NCI-H2107 treated with DMSO at 0.1 percent for 48 hours (cell line): Measurements from ENCODE around the gene CRTAC1.

Experiments
- DNase-seq: peaks from one replicate; lab custom pipeline; 2025; ENCODE audit not compliant: unreplicated experiment; lab: John Stamatoyannopoulos, UW

CRTAC1 gene

GRCh38 chr10:97924678-97925077, 105.7 kb downstream of the CRTAC1 start:
- DNase-seq = no peak

DNA sequence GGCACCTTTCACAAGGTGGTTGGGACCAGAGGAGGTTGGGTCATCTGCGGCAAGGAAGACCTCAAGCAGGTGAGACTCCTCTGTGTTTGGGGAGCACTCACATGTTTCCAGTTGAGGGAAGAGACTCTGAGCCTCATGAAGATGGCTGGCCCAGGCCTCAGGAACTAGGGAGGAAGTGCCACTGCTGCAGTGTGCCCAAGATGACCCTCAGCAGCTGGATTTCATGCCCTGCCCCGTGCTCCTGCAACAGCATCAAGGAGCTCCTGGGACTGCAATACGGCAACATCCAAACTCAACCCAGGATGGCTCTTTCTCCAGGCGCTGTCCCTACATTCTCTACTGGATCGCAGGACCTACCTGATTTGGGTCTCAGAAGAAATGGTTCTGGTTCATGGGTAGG, 106.9 kb downstream of the CRTAC1 start:
- DNase-seq = no peak

GRCh38 chr10:97923057-97923456, 107.4 kb downstream of the CRTAC1 start:
- no peak for DNase-seq

DNA sequence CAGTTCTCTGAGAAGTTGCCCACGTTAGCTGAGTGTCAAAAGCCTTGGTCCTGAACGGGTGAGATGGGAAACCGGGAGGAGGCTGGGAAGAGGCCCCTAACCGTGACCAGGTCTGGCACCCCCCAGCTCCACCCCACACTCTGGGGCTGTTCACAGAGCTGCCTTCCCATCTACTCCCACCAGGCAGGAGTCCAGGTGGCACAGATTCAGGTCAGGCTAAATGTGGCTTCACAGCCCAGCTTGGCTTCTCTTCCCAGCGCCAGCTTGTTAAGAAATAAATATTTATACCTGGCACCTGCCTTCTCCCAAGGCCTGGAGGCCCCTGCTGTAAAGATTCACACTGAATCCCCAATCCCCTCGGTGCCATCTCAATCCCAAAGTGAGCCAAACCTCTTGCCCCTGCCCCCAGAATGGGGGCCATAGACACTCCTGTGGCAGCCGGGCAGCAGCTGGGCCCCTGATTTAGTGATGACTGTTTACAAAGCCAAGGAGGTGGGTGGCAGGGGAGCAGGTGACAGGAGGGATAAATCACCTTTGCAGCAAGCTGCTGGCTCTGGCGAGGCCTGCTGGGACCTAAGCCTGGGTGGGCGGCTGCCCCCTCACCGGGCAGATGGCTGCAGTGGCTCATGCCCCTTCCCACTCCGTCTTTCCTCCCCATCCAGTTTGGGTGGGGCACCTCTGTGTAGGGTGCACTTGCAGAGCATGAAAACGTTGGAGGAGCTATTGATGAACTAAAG, 108.2 kb downstream of the CRTAC1 start:
- DNase-seq = no peak

GRCh38 chr10:97921581-97922021, 108.8 kb downstream of the CRTAC1 start:
- DNase-seq = no peak

- no peak for DNase-seq
Measured at GRCh38 chr10:97920865-97921264, 109.6 kb downstream of the CRTAC1 start.

- no peak for DNase-seq
Measured at GRCh38 chr10:97919012-97919411, 111.4 kb downstream of the CRTAC1 start.

GRCh38 chr10:97916586-97916985, 113.8 kb downstream of the CRTAC1 start:
- no peak for DNase-seq

DNA sequence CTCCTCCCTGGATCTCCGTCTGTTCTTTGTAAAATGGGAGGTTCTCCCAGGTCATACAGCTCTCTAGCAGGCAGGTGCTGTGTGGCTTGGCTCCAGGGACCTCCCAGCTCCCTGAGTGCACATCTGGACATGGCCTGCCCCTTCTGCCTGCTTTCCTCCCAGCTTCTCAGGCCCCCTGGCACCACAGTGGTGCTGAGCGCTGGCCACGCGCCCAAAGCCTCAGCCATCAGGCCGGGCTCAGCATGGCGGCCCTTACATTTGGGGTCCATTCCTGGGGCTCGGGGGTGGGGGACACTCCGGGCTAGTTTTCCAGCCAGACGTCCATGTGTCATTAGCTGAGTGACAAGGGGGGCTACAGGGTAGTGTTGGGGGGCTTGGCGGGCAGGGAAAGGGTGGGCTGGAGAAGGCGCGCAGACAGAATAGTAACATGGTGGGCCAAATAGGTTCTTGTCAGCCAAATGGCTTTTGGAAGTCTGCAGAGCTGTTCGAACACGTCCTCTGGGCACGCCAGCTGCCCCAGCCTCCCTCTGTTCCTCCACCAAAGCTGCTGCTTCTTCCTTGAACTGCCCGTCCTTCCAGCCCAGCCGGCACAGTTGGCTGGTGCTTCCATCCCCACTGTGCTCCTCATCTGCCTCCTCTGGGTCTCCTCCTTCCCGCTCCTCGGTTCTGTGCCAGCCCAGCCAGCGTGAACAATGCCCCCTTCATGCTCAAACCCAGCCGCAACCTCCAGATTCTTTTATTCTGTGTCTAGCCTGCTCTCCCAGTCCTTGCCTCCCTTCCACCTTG, 114.9 kb downstream of the CRTAC1 start:
- DNase-seq = no peak

DNA sequence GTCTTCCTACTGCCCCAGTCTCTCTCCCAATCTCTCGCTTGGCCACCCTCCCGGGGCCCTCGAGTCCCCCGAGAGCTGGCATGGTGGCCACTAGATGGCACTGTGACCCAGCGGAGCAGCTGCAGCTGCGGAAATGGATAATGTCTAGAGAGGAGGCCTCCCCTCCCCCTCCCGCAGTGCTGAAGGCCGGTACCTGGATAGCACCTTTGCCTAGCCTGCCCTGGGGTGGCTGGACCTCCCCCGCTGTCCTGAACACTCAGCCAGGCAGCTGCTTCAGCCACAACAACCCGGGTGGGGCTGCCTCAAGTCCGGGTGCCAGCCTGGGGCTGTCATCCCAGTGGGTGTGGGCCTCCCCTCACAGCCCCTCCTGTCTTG, 115.6 kb downstream of the CRTAC1 start:
- no peak for DNase-seq

GRCh38 chr10:97914171-97914836, 116.1 kb downstream of the CRTAC1 start:
- no peak for DNase-seq

- no peak for DNase-seq
Measured at GRCh38 chr10:97913614-97914013, 116.8 kb downstream of the CRTAC1 start.

GRCh38 chr10:97913193-97913592, 117.2 kb downstream of the CRTAC1 start:
- DNase-seq = no peak

- no peak for DNase-seq
Measured at GRCh38 chr10:97911217-97911616, 119.2 kb downstream of the CRTAC1 start.

GRCh38 chr10:97910661-97911060, 119.8 kb downstream of the CRTAC1 start:
- DNase-seq = no peak

- DNase-seq = no peak
Measured at GRCh38 chr10:97907830-97908229, 122.6 kb downstream of the CRTAC1 start.

- DNase-seq = no peak
Measured at GRCh38 chr10:97907211-97907610, 123.2 kb downstream of the CRTAC1 start.

DNA sequence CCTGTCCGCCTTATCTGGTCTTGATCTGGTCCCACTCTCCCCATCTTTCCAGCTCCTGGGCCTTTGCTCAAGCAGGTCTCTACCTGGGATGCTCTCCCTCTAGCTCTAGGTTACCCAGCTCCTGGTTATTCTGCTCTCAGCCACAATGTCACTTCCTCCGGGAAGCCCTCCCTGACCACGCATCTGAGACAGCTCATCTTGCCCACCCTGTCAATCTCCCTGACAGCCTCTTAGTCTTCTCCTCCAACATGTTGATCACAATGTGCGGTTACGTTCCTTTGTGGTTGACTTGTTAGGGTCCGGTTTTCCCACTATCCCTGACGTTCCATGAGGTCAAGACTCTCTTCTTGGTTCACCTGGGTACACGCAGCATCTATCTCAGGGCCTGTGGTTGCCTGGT, 125.1 kb downstream of the CRTAC1 start:
- no peak for DNase-seq

DNA sequence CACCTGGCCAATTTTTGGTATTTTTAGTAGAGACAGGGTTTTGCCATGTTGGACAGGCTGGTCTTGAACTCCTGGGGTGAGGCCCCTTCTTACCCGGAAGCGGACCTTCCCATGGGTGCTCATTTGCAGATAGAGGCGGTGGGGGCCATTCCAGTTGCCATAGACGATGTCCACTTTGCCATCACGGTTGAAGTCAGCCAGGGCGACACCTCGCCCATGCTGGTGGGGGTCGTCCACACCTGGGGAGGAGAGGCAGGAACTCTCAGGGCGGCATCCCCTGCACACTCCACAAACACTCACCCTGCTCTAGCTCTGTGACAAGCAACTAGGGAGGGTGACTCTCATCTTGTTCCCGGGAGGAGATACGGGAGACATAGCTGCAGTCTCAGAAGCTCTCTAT, 125.8 kb downstream of the CRTAC1 start:
- no peak for DNase-seq

- no peak for DNase-seq
Measured at GRCh38 chr10:97904018-97904381, 126.4 kb downstream of the CRTAC1 start.

DNA sequence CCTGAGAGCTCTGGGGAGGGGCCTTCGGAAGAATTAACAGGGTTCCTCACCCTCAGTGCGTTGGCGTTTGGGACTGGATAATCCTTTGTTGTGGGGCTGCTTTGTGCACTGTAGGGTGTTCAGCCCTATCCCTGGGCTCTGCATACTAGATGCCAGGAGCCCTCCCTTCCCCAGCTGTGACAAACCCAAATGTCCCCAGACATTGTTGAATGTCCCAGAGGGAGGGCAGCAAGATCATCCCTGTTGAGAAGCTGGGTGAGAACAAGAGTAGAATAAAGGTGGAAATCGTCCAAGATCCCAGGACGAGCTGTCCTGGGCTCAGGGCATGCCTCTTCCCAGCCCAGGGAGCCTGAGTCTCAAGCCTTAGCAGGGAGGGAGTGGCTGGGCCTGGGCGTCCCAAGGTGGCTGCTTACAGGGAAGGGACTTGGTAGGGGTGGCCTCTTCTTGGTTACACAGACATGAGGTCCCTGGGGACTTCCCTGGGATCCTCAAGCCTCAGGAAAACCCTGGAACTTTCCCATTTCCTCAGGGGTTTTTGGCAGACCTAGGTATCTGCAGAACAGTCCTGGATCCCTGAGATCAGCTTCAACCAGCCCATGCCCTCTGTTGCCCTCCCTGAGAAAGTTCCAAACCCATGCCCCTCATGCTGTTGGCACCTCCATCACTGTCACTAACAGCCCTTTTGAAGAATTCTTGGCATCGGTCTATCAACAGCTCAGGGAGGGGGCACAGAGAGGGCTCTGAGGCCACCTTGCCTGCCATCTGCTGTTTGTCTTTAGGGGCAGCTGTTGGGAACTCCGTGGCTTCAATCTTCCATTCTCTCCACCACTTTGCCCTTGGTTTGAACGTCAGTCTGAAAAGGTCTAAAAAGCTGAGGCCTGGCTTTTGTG, 127.0 kb downstream of the CRTAC1 start:
- no peak for DNase-seq
